KOPT-K1 (cell line): ENCODE measurements around the gene TRIML1.

Experiments used
- H3K27ac ChIP-seq: fragments of 200-600 bp; sonication (generic); 2 replicates; pipeline ENCODE4 v1.5.1; 2016; ENCODE audit warnings: antibody characterized with exemption, mild to moderate bottlenecking, low read depth, low read length; ENCODE audit not compliant: poor library complexity, severe bottlenecking
- H3K36me3 ChIP-seq: fragments of 200-600 bp; sonication (generic); 2 replicates; pipeline ENCODE4 v1.5.1; 2017; ENCODE audit warnings: antibody characterized with exemption, mild to moderate bottlenecking, low read length, moderate library complexity; ENCODE audit not compliant: insufficient read depth
- H3K9me3 ChIP-seq: fragments of 200-600 bp; sonication (generic); 2 replicates; pipeline ENCODE4 v1.5.1; 2017; ENCODE audit warnings: antibody characterized with exemption, low read length, mild to moderate bottlenecking; ENCODE audit not compliant: insufficient read depth, poor library complexity, severe bottlenecking

Gene TRIML1, protein sequence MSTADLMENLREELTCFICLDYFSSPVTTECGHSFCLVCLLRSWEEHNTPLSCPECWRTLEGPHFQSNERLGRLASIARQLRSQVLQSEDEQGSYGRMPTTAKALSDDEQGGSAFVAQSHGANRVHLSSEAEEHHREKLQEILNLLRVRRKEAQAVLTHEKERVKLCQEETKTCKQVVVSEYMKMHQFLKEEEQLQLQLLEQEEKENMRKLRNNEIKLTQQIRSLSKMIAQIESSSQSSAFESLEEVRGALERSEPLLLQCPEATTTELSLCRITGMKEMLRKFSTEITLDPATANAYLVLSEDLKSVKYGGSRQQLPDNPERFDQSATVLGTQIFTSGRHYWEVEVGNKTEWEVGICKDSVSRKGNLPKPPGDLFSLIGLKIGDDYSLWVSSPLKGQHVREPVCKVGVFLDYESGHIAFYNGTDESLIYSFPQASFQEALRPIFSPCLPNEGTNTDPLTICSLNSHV

DNA sequence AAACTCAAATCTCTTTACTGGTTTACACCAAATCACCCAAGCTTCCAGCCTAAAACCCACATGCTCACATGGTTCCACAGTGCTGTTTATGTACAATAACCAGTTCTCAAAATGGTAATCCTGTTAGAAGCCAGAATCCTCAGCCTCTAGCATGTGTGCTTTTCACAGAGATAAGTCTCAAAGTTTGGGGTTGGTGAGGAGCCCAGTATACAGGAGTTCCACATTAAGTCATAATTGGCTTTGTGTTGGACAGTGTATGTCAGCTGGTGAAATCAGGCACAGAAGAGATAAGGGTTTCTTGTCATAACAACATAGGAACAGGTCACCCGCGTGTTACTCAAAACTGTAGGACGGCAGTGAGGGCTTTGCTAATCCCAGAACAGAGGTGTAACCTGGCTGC, at the start of gene TRIML1:
Gene TRIML1, plus strand, starts transcription at position 301 of the 400 bp plus-strand sequence. CDS start 118 bp downstream, outside the sequence.
- Histone ChIP-seq H3K27ac (no peak within 1 kb of the TSS), H3K9me3 (no peaks in the 10 kb centered on the region), H3K36me3 (no peaks in the 10 kb centered on the region)

DNA sequence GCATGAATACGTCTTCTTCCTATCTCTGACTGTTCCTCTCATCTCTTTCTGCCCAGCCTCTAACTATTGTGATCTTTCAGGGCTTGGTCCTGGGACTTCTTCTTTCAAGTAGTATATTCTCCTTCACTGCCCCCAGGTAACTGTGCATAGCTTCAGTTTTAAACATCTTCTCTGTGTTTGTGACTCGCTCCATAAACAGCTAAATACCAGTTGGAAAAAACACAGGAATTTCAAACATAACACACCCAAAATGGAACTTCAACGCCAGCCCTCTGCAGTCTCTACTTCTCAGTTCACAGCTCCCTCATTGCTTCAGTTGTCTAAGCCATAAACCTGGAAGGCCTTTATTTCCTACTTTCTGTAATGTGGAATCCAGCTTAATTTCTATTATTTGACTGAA, 46.4 kb upstream of the TRIML1 start:
- no peak overlapping the region for H3K27ac ChIP-seq
- no peaks in the 10 kb centered on the region for H3K36me3 ChIP-seq
- H3K9me3 ChIP-seq: peaks cover 4% of the 10 kb centered on the region

- no peaks in the 10 kb centered on the region for H3K36me3 ChIP-seq
- no peak overlapping the region for H3K27ac ChIP-seq
- no peaks in the 10 kb centered on the region for H3K9me3 ChIP-seq
Observed at GRCh38 chr4:188106454-188106853, 32.8 kb upstream of the TRIML1 start.

- H3K27ac ChIP-seq: no peak overlapping the region
- H3K36me3 ChIP-seq: no peaks in the 10 kb centered on the region
- H3K9me3 ChIP-seq: no peaks in the 10 kb centered on the region
Observed at GRCh38 chr4:188107931-188108843, 31.1 kb upstream of the TRIML1 start.

GRCh38 chr4:188109157-188109755, 30.0 kb upstream of the TRIML1 start, which contains the start of gene TRIML2:
Gene TRIML2 (minus strand): TSS chr4:188109603. CDS start chr4:188105368, 4,235 bp downstream.
- Histone ChIP-seq H3K9me3 (no peaks in the 10 kb centered on the region), H3K36me3 (no peaks in the 10 kb centered on the region), H3K27ac (no peak within 1 kb of the TSS)

DNA sequence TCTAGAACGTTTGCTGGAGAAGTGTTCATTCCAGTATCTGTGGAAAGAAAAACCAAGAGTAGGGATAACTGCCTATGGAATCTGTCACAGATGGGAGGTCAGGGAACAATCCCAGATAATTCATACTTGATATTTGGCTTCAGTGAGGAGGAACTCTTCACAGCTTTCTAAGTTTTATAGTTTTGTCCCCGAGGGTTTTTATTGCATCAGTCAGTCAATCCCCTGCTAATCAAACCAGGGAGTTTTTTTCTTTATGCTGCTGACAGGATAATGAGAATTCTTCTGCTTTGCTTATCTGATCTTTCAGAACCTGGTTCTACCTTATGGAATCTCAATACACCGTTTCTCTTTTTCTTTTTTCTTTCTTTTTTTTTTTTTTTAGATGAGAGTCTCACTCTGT, 29.2 kb upstream of the TRIML1 start:
- Histone ChIP-seq H3K27ac (no peak overlapping the region), H3K9me3 (no peaks in the 10 kb centered on the region), H3K36me3 (no peaks in the 10 kb centered on the region)

- no peaks in the 10 kb centered on the region for H3K9me3 ChIP-seq
Observed at GRCh38 chr4:188110741-188111471, 28.3 kb upstream of the TRIML1 start.

DNA sequence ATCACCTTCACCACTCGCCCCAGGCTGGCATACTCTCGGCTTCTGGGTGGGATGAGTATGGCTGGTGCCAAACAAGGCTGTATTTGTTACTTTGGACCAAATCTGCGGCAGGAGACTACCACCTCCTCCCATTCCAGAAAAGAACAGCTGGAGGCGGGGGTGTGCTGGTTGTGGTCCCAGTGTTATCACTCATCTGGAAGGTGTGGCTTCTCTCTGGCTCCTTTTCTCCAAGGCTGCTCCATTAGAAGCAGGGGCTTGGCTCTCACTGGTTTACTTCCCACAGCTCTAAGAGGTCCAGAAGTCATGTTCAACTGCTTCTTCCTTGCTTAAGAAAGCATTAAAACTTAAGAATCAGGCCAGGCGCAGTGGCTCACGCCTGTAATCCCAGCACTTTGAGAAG, 27.3 kb upstream of the TRIML1 start:
- Histone ChIP-seq H3K36me3 (no peaks in the 10 kb centered on the region), H3K27ac (no peak overlapping the region), H3K9me3 (no peaks in the 10 kb centered on the region)

More at GRCh38 chr4:188110741-188111471, 28.3 kb upstream of the TRIML1 start:
- Histone ChIP-seq H3K36me3 (no peaks in the 10 kb centered on the region), H3K27ac (no peak overlapping the region)

DNA sequence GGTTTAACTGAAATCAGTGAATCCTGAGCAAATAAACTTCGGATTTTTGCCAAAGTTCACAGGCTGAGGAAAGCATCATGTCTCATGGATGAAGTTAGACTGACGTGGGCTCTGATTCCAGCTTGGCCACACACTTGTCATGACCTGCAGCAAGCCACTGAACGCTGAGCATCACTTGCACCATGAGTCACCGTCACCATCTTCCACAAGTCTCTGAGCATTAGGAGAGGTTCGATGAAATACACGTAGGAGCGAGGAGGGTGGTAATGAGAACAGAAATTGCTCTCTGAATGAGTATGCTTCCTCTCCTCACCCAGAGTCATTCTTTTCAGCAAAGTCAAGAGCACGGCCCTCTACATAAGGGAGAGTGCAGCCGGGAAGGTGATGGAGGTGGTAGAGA, 26.1 kb upstream of the TRIML1 start:
- Histone ChIP-seq H3K27ac (no peak overlapping the region), H3K9me3 (no peaks in the 10 kb centered on the region), H3K36me3 (no peaks in the 10 kb centered on the region)

DNA sequence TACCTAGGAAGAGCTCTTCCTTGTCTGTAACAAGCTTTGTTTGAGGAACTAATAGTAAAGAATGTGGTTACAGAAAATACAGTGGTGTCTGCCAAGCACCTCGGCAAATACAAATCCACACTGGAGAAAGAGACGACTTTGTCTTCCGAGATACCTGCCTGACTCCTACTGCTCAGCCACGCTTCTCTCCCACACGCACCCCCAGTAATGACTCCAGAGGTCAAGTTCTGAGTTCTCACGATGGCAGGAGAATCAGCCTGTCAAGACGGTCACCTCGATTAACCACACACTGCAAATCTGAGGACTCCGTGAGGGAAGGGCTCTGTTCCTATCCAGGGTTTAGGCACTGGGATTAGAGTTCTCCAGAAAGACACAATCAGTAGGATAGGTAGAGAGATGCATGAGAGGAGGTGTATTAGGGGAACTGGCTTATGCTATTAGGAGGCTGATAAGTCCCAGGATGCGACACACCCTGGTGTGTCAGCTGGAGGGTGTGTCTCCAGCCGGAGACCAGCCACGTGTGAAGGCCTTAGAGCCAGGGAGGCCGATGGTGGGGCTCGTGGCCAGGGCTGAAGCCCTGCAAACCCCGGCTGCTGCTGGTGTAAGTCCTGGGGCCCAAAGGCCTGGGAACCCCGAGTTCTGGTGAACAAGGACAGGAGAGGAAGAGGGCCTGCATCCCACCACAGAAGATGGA, 21.5 kb upstream of the TRIML1 start:
- H3K9me3 ChIP-seq: no peaks in the 10 kb centered on the region
- H3K36me3 ChIP-seq: no peaks in the 10 kb centered on the region
- H3K27ac ChIP-seq: no peak overlapping the region

- Histone ChIP-seq H3K36me3 (no peaks in the 10 kb centered on the region), H3K9me3 (no peaks in the 10 kb centered on the region), H3K27ac (no peak overlapping the region)
Observed at GRCh38 chr4:188121530-188121929, 17.7 kb upstream of the TRIML1 start.

- H3K27ac ChIP-seq: no peak overlapping the region
- no peaks in the 10 kb centered on the region for H3K36me3 ChIP-seq
- H3K9me3 ChIP-seq: no peaks in the 10 kb centered on the region
Observed at GRCh38 chr4:188127214-188127874, 11.9 kb upstream of the TRIML1 start.

- no peaks in the 10 kb centered on the region for H3K36me3 ChIP-seq
- H3K27ac ChIP-seq: no peak overlapping the region
- H3K9me3 ChIP-seq: no peaks in the 10 kb centered on the region
Observed at GRCh38 chr4:188130355-188130754, 8.9 kb upstream of the TRIML1 start.
